Stimulated activated CD8-positive, alpha-beta memory T cell treated with anti-CD3 and anti-CD28 coated beads, Interleukin-7, amount 100 ng/mL, for 48 hours (primary cell): ENCODE measurements around the gene TAF10.

Experiments used
- DNase-seq, 2 donors: peaks; one replicate each; pipeline ENCODE4 v3.0.0-alpha.2; 2020; ENCODE audit warnings: low read depth in 1 of 2; ENCODE audit errors: extremely low read depth in 1 of 2

The TAF10 gene

DNA sequence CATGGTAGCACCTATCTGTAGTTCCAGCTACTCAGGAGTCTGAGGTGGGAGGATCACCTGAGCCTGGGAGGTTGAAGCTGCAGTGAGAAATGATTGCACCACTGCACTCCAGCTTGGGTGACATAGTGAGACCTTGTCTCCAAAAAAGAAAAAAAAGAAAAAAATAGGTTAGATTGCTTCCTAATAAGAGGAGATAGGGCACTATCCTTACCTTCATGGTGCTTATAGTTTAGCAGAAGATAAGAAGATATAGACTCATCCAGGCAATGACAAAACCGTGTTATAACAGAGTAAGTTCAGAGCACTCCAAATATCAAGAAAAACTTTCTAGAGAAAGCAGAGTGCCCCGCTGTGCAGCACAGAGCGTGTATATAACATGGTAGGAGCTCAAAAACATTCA, 50.7 kb downstream of the TAF10 start:
- no peak for DNase-seq
